HepG2 (cell line): ENCODE results near the gene MIDN. TPM values are rescaled to one million over a fixed set of nuclear protein-coding genes. Genes with fewer than 3 reads are reported as not detected.

ENCODE experiments used
- DR1 ChIP-seq: sonication (generic); formaldehyde crosslinking; IDR thresholded peaks from 2 replicates; pipeline ENCODE4 v1.8.0; 2021; ENCODE audit warnings: mild to moderate bottlenecking, missing genetic modification reagents, inconsistent platforms
- FOSL2 ChIP-seq: sonication (generic); formaldehyde crosslinking; IDR thresholded peaks from 2 replicates; pipeline ENCODE4 v1.4.0; 2020; ENCODE audit warnings: missing genetic modification reagents
- FUBP1 ChIP-seq: sonication (generic); formaldehyde crosslinking; IDR thresholded peaks from 2 replicates; pipeline ENCODE4 v1.5.1; 2020; ENCODE audit warnings: missing genetic modification reagents, mild to moderate bottlenecking, borderline replicate concordance
- HDAC2 ChIP-seq: sonication (generic); formaldehyde crosslinking; IDR thresholded peaks from 2 replicates; pipeline ENCODE4 v1.4.0; 2020; ENCODE audit warnings: missing genetic modification reagents
- HMG20B ChIP-seq: conservative IDR thresholded peaks from 2 replicates; pipeline ENCODE4 v1.6.1; 2016; ENCODE audit warnings: missing genetic modification reagents, missing compliant biosample characterization
- HOMEZ ChIP-seq: IDR thresholded peaks from 2 replicates; pipeline ENCODE4 v1.6.1; 2016; ENCODE audit warnings: low read depth
- PHF8 ChIP-seq: sonication (generic); formaldehyde crosslinking; IDR thresholded peaks from 2 replicates; pipeline ENCODE4 v1.5.0; 2020; ENCODE audit warnings: missing genetic modification reagents
- POLR2A ChIP-seq, 2 experiments: IDR thresholded peaks; 2 replicates each; pipeline ENCODE4 v1.6.1; 2011; ENCODE audit warnings: low read depth in 2 of 2, low read length in 2 of 2, mild to moderate bottlenecking in 1 of 2, moderate library complexity in 1 of 2; ENCODE audit not compliant: insufficient read depth in 1 of 2
- SNAI1 ChIP-seq: sonication (generic); formaldehyde crosslinking; IDR thresholded peaks from 2 replicates; pipeline ENCODE4 v1.5.0; 2020; ENCODE audit warnings: mild to moderate bottlenecking, missing genetic modification reagents, borderline replicate concordance
- TCF7 ChIP-seq: sonication (generic); IDR thresholded peaks from 2 replicates; pipeline ENCODE4 v1.6.1; 2016; ENCODE audit warnings: antibody characterized with exemption, low read depth
- TFAP4 ChIP-seq: sonication (generic); IDR thresholded peaks from 2 replicates; pipeline ENCODE4 v1.6.1; 2016; ENCODE audit warnings: low read depth, borderline replicate concordance
- ZBTB43 ChIP-seq: sonication (generic); formaldehyde crosslinking; conservative IDR thresholded peaks from 2 replicates; pipeline ENCODE4 v1.4.0; 2020; ENCODE audit warnings: missing genetic modification reagents
- ZMYM4 ChIP-seq: sonication (generic); formaldehyde crosslinking; IDR thresholded peaks from 2 replicates; pipeline ENCODE4 v1.8.1; 2023; ENCODE audit warnings: mild to moderate bottlenecking, missing genetic modification reagents
- ZNF205 ChIP-seq: IDR thresholded peaks from 2 replicates; pipeline ENCODE4 v1.6.1; 2018; ENCODE audit warnings: missing biosample characterization, missing genetic modification reagents
- ZNF589 ChIP-seq: sonication (generic); formaldehyde crosslinking; conservative IDR thresholded peaks from 2 replicates; pipeline ENCODE4 v1.8.0; 2022; ENCODE audit warnings: mild to moderate bottlenecking, moderate library complexity, missing genetic modification reagents
- ZNF639 ChIP-seq: conservative IDR thresholded peaks from 2 replicates; pipeline ENCODE4 v1.6.1; 2018; ENCODE audit warnings: missing genetic modification reagents
- ZNF672 ChIP-seq: sonication (generic); formaldehyde crosslinking; IDR thresholded peaks from 2 replicates; pipeline ENCODE4 v1.8.1; 2022; ENCODE audit warnings: missing genetic modification reagents
- ZNF687 ChIP-seq: sonication (generic); formaldehyde crosslinking; IDR thresholded peaks from 2 replicates; pipeline ENCODE4 v1.5.1; 2020; ENCODE audit warnings: mild to moderate bottlenecking, missing genetic modification reagents, moderate library complexity
- polyA plus RNA-seq, 8 experiments: library from polyadenylated mRNA; depleted of rRNA in 3 of 8; stranded (reverse) in 7 of 8; unstranded in 1 of 8; fragments of >200 nt; fragmentation: Illumina TruSeq in 4 of 8; extraction: Trizol in 4 of 8; gene quantifications; 2 replicates each; pipeline versions ENCODE4 v1.2.1 to v1.2.3, GENCODE V29; 2011 to 2016; ENCODE audit warnings: low read depth in 4 of 8, missing spikeins in 1 of 8, mixed read lengths in 1 of 8; ENCODE audit not compliant: insufficient read depth in 1 of 8
- total RNA-seq, 5 experiments: library from RNA; depleted of rRNA; stranded (reverse); fragments of >200 nt; fragmentation: Illumina TruSeq; extraction: Trizol; gene quantifications; 2 replicates each; pipeline ENCODE4 v1.2.3, GENCODE V29; 2016; ENCODE audit warnings: low read depth in 1 of 5

Gene MIDN
- total and polyA plus RNA-seq, 2 of the 13 experiments (the other 11 are each of a cell fraction or from before 2014, with no cell fraction given): 8.4 to 18.0 TPM

GRCh38 chr19:1245494-1246264, 2.7 kb upstream of the MIDN start (continued):
- TF ChIP-seq TCF7: no peak
- TF ChIP-seq ZBTB43: no peak
- peak; percentile 56; the same call in 1 of the 2 replicates for TF ChIP-seq HMG20B (CRISPR knock-in tag)
- TF ChIP-seq ZNF205 (CRISPR knock-in tag): no peak
- peak; percentile 32; the same call in 1 of the 2 replicates for TF ChIP-seq DR1
- TF ChIP-seq TFAP4: peak; percentile 76; the same call in 1 of the 2 replicates
- TF ChIP-seq FUBP1 (CRISPR knock-in tag): no peak
- peak; percentile 52 for TF ChIP-seq FOSL2 (CRISPR knock-in tag)
- TF ChIP-seq PHF8: peak; percentile 29; the same call in 1 of the 2 replicates
- peak; percentile 69 for TF ChIP-seq ZNF687 (CRISPR knock-in tag)
- peak in 1 of 2 experiments; percentile 44; a peak in 1 of 4 replicates for TF ChIP-seq POLR2A (IDR thresholded peaks at IDR 0.05; ENCODE audit: insufficient read depth in 1 of 2, low read depth in 2 of 2, low read length in 2 of 2)
- TF ChIP-seq ZNF589 (CRISPR knock-in tag): peak; percentile 88
- TF ChIP-seq HDAC2 (CRISPR knock-in tag): no peak; the same call in 1 of the 2 replicates
- no peak for TF ChIP-seq HOMEZ
- 0 out of 2 replicates have a peak, but pooled peaks have one; percentile 44 for TF ChIP-seq ZNF639
- no peak for TF ChIP-seq SNAI1 (CRISPR knock-in tag)
- no peak for TF ChIP-seq ZMYM4 (CRISPR knock-in tag)
- TF ChIP-seq ZNF672 (CRISPR knock-in tag): peak; percentile 87; the same call in 1 of the 2 replicates
